ENCODE measurements around the gene DRG1.

DNA sequence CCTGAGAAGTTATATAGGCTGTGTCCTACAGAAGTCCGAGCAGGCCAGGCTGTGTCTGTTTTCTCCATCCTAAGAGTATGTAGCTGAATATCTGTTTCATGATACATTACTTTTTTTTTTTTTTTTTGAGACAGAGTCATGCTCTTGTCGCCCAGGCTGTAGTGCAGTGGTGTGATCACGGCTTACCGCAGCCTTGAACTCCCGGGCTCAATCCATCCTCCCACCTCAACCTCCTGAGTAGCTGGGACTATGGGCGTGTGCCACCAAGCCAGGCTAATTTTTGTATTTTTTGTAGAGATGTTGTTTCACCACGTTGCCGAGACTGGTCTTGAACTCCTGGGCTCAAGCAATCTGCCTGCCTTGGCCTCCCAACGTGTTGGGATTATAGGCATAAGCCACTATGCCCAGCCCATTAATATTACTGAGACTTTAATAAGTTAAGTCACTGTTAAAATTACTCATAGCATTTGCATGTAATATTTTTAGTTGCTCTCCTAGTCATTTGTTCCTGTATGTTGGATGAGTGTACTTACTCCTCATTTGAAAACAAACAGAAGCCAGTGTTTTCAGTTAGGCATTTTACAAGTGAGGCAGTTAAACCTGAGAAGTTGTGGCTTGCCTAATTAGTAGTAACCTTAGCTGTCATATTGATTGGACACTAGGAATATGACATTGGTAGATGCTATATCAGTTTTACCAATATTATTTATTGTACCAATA, 26.1 kb downstream of the DRG1 start:
- no peak for TF ChIP-seq POLR2A (IDR thresholded peaks at IDR 0.05)
- TF ChIP-seq, protein P1, sequence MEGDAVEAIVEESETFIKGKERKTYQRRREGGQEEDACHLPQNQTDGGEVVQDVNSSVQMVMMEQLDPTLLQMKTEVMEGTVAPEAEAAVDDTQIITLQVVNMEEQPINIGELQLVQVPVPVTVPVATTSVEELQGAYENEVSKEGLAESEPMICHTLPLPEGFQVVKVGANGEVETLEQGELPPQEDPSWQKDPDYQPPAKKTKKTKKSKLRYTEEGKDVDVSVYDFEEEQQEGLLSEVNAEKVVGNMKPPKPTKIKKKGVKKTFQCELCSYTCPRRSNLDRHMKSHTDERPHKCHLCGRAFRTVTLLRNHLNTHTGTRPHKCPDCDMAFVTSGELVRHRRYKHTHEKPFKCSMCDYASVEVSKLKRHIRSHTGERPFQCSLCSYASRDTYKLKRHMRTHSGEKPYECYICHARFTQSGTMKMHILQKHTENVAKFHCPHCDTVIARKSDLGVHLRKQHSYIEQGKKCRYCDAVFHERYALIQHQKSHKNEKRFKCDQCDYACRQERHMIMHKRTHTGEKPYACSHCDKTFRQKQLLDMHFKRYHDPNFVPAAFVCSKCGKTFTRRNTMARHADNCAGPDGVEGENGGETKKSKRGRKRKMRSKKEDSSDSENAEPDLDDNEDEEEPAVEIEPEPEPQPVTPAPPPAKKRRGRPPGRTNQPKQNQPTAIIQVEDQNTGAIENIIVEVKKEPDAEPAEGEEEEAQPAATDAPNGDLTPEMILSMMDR (IDR thresholded peaks at IDR 0.05) = no peak
- no peak for TF ChIP-seq EP300 (IDR thresholded peaks at IDR 0.05)
- TF ChIP-seq POLR2AphosphoS5 (IDR thresholded peaks at IDR 0.05) = no peak
